HG02852 (cell line): Measurements from ENCODE around the gene TSSK6.
A peak's percentile ranks its signal among the peaks of the same experiment; 100 is the strongest.
"Not testable (repeated sequence)": the region's sequence is repeated elsewhere in the genome, so short reads cannot be mapped to it uniquely, and the experiment has no call there.

Experiments
- ATAC-seq: cut with Tn5 transposase; IDR thresholded peaks from one replicate; pipeline ENCODE4 v1.9.1; 2021; ENCODE audit warnings: mild to moderate bottlenecking, moderate library complexity; ENCODE audit not compliant: unreplicated experiment

The TSSK6 gene

GRCh38 chr19:19488875-19489690 lies 26.3 kb downstream of the TSSK6 start:
- peak; percentile 65 for ATAC-seq

DNA sequence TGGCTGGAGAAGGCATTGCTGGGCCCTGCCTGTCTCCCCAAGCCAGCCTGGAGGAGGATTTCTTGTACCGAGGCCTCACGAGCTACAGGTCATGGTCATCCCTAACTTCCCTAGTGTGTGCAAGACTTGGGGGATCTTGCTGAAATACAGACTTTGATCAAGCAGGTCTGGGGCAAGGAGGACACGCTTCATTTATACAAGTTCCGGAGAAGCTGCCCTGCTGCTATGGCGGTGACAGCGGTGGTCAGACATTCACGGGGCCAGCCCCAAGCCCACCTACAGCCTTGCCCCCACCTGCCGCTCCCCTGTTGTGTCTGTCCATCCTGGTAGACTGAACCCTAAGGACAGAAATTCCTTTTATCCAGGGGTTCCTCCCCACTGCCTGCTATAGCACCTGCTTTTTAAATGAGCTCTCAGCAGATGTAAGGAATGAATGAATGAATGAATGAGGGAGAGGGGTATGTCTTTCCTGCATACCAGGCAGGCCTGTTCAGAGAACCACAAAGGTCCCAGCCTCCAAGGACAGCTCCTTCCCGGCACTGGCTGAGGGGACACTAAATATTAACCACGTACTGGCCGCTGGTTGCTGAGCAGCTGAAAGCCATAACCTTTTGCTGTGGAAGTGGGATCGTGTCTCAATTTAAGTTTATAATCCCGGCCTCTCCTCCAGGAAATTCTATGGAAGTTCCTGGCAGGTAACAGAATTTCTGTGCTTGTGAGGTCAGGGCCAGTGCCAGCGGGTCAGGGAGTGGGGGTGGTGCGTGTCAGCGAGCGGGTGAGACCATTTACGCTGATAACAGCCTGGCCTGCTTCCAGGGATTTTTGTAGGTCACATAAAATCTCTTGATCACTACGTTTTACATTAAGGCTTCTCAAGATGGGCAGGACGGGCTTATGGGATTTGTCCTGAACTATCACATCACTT lies 27.1 kb downstream of the TSSK6 start:
- ATAC-seq = no peak

GRCh38 chr19:19487077-19487949 lies 28.0 kb downstream of the TSSK6 start:
- no peak for ATAC-seq

- ATAC-seq = no peak
Observed at GRCh38 chr19:19486343-19487076, 28.8 kb downstream of the TSSK6 start.

GRCh38 chr19:19485998-19486290 lies 29.4 kb downstream of the TSSK6 start:
- ATAC-seq = no peak

GRCh38 chr19:19485161-19485997 lies 30.0 kb downstream of the TSSK6 start:
- ATAC-seq = no peak

DNA sequence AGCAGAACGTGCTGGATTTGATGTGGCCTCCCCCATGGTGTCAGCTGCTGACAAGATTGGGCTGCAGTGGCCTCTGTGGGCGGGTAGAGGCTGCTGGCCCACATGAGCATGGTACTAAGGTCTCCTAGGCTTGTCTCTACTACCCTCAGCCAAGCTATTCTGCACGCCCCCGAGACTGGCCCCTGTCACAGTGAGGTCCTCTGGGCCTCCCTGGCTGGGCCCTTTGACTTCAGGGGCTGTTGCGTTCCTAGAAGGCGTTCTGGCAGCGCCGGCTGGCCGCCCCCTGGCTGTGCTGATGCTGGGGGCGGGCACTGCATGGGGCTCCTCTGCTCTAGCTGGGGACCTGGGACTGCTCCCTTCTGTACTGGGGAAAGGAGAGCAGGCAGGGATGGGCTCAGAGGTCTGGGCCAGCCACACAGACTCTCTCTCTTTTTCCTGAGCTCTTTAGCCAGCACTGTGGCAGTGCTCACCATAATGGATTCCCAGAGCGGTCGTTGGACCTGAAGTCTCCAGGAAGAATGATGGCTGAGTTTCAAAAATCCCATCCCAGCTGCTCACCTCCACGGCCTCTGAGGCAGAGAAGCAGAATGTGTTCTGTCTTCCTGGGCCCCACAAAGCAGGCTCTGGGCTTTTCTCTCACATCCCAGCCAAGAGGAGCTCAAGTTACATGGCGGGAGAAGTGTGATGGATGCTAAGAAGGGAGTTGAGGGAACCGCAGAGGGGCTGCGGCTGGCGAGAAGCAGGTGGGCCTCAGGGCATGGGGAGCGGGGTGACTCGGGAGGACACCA lies 32.3 kb downstream of the TSSK6 start:
- ATAC-seq = no peak

DNA sequence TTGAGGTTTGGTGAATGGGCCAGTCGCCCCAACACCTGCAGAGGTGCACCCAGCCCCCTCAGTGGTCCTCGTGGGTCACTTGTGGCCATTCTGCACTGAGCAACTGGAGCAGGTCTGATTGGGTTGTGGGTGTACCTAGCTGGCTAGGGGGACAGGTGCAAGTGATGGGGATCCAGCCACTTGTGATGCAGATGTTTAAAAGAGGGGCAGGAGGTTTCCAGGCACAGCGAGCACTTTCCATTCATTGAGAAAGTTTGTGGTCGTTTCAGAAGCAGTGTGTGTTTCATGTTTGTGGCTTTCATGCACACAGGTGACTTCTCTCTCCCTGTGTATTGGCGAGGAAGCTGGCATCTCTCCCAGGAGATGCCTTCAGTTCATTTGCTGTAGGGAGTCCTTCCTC lies 34.7 kb downstream of the TSSK6 start:
- no peak for ATAC-seq

DNA sequence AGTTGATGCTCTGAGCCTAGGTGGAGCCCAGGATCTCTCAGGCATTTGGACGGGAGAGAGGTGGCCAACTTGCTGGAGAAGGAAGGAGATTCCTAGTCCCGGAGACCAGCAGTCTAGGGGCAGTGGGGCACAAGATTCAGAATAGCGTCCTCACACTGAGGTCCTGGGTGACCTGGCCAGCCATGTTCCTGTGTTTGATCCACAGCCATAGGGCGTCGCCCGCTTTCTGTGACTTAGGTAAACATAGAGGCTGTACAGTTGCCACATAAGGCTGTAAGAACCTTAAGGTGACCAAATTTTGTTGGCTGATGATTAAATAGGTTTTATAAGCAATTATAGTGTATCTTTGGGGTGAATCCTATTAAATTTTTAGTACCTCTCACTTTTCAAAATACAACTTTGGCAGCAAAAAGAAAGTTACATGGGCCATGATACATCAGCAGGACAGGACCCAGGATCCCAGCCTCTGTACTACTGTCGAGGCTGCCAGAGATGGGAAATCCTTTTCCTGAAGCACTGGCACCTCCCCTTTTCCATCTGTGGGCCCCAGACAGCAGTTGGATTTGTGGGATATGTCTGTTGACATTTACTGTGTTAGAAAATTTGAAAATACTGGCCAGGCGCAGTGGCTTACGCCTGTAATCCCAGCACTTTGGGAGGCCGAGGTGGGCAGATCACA lies 37.5 kb downstream of the TSSK6 start:
- no peak for ATAC-seq

- no peak for ATAC-seq
Observed at GRCh38 chr19:19475849-19476828, 39.2 kb downstream of the TSSK6 start.

DNA sequence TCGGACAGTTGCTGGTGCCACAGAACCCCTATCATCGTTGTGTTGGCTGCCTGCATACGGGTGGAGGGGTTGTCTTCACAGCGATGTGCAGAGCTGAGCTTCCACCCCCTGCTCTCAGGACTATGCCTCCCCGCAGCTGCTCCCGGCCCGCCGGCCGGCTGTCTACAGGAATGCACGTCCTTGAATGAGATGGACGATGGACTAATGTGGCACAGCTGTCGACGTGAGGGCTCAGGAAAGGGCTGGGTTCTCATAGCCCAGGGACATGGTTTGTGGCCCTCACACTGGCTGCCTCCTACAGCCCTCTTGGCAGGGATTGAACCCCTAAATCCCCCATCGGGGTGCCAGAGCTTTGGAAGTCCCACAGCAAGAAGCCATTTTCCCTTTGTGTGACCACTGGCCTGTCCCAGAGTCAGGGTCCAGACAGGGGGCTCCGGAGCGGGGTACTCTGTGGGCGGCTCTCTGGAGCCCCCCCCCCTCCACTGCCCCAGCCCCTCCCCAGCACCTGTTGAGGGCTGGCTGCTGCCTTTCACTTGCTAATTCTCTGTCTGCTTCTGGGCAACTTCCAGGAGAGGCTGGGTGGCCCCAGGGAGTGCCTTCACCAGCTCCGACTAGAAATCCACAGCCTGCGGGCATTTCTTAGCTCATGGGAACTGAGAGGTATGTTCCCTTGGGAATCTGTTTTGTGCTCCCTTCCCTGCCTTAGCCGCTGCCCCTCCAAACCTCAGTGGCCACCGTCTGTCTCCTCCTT lies 40.2 kb downstream of the TSSK6 start:
- ATAC-seq = no peak

DNA sequence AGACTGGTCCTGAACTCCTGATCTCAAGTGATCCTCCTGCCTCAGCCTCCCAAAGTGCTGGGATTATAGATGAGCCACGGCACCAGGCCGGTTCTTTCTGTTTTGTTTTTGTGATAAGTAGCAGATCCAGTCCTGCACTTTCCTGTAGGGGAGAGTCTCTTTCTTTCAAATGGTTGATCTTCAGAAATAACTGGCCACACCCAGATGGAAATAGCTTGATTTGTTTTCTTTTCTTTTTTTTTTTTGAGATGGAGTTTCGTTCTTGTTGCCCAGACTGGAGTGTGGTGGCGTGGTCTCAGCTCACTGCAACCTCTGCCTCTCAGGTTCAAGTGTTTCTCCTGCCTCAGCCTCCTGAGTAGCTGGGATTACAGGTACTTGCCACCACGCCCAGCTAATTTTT lies 43.2 kb downstream of the TSSK6 start:
- ATAC-seq = not testable (repeated sequence)

DNA sequence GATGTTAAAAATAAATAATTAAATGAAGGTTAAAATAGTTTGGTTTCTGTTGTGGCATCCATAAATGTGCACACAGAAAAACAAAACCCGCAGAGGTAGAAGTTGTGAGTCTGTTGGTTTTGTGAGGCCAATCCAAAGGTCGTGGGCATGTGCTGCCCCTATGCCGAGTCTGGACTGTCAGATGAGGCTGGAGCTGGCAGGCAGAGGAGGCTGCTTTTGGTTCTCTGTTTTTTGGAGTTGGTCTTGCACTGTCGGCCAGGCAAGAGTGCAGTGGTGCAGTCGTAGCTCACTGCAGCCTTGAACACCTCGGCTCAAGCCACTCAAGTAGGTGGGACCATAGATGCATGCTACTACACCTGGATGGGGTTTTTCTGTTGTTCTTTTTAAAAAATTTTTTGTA lies 43.7 kb downstream of the TSSK6 start:
- ATAC-seq = no peak

GRCh38 chr19:19470579-19470978 lies 44.8 kb downstream of the TSSK6 start:
- no peak for ATAC-seq

DNA sequence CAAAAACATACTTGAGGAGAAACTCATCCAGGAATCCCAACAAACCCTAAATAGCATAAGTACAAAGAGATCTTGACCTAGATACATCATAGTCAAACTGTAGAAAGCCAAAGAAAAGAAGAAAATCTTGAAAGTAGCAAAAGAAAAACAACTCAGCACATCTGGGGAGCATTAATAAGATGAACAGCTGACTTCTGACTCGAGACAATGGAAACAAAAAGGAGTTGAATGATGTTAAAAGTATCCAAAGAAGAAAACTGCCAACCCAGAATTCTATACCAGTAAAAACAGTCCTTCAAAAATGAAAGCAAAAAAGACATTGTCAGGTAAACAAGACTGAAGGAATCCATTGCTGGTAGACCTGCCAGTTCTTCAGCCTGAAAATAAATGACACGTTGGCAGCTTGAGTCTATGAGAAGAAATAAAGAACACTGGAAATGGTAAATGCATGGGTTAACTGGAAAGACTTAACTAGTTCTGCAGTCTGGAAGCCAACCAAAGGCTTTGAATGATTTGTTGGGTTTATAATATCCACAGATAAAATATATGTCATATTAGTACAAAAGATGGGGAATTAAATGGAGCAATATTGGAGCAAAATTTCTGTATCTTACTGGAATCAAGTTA lies 46.8 kb downstream of the TSSK6 start:
- ATAC-seq = no peak

GRCh38 chr19:19466201-19466600 lies 49.1 kb downstream of the TSSK6 start:
- ATAC-seq = no peak
